ENCODE measurements around the gene SPDYA.

The SPDYA gene

GRCh38 chr2:28833740-28834470, 23.3 kb downstream of the SPDYA start:
- no peak for DNase-seq

- no peak for DNase-seq
Measured at GRCh38 chr2:28835781-28836180, 25.1 kb downstream of the SPDYA start.

GRCh38 chr2:28838971-28839370, 28.3 kb downstream of the SPDYA start:
- DNase-seq, result no peak

- no peak for DNase-seq
Measured at GRCh38 chr2:28842042-28842441, 31.4 kb downstream of the SPDYA start.

GRCh38 chr2:28855193-28855592, 44.6 kb downstream of the SPDYA start:
- DNase-seq, result no peak

DNA sequence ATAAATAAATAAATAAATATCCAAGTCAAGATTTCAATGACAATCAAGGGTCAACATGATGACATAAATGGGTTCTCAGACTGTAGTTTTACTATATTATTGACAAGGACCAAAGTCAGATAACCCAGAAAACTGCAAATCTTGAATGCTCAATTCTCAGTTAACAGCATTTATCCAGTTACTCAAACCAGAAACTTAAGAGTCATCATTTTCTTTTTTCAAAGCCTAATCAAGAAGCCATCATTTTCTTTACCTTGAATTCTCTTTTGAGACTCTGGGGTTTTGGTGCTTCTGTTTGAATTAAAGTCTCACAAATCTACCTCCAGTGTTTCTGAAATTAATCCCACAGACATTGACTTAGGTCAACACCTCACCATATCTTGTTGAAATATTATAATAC, 45.3 kb downstream of the SPDYA start:
- DNase-seq, result no peak

GRCh38 chr2:28868611-28869010, 58.0 kb downstream of the SPDYA start:
- DNase-seq, result no peak

DNA sequence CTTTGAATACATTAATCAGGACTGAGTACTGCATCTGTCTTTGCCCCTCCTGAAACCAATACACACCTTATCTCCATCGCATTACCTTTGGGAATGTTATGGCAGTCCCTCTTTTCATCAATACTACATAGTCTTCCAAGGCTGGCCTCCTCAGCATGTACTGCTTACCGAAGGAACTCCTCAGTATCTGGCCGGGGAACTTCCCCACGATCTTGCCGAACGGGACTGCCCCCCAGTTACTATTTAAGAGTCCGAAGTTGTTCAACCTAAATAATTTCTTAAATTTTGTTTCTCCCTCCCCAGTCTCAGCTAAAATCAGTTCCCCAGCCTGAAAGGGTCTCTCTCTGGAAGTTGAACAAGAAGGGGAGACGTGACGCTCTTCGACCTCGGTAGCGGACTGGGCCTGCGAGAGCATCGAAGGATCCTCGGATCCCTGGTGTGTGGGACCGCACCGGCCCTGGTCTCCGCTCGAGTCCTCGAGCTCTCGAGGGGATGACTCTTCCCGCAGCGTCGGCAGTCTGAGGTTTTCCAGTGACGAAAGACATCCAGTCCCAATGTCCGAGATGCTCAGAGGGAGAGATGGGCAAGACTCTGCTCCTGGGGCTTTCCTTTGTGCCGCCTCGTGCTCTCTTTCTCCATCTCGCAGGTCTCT, 59.0 kb downstream of the SPDYA start:
- DNase-seq, result no peak

GRCh38 chr2:28870146-28870891, 59.7 kb downstream of the SPDYA start, which contains the start of gene TRMT61B:
TSS of gene TRMT61B (minus strand) at chr2:28870309. CDS start at chr2:28870277, 32 bp downstream.
- peak; percentile 97 for DNase-seq

GRCh38 chr2:28871620-28872019, 61.0 kb downstream of the SPDYA start:
- DNase-seq, result no peak

- no peak for DNase-seq
Measured at GRCh38 chr2:28880193-28880592, 69.6 kb downstream of the SPDYA start.

DNA sequence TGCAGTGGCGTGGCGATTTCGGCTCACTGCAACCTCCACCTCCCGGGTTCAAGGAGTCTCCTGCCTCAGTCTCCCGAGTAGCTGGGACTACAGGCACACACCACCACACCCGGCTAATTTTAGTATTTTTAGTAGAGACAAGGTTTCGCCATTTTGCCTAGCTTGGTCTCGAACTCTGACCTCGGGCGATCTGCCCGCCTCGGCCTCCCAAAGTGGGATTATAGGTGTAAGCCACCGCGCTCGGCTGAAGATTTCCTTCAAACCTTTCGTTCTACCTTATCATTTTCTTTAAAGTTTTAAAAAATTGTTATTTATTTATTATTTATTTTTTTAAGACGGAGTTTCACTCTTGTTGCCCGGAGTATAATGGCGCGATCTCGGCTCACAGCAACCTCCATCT, 82.9 kb downstream of the SPDYA start:
- DNase-seq, result no peak

GRCh38 chr2:28894470-28895188, 84.0 kb downstream of the SPDYA start, which contains the start of gene WDR43:
TSS of gene WDR43 (plus strand) at chr2:28894667. CDS start at chr2:28894699, 32 bp downstream.
- DNase-seq, result peak; percentile 98

DNA sequence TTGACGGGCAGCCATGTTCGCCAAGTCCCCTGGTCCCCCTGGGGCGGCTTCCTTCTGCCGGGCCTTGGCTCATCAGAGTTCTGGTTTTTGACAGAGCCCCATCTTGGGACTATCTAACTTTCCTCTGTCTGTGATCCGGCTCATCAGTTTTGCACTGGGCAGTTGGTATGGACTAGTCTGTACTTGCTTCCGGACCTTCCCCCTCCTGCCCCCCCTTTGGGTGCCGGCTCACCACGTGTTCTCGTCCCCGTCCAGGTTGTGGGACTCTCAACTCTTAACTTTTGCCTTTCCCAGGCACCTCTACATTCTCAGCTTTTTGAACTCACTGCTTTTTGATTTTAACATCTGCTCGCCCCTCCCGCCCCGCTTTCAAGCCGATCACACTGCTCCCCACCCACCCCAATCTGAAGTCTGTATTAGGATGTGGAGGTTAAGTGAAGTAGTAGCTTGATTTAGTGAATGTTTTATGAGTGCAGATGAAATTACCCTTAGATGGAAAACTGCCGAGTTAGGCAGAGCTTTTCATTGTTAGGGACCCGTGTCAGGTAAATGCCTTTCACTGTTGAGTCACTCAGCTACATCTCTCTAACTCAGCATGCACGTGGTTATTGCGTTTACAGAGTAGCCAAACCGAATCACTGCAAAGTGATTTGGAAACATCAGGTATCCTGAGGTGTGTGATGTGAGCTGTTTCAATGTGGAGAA, 84.7 kb downstream of the SPDYA start:
- peak; percentile 13 for DNase-seq

DNA sequence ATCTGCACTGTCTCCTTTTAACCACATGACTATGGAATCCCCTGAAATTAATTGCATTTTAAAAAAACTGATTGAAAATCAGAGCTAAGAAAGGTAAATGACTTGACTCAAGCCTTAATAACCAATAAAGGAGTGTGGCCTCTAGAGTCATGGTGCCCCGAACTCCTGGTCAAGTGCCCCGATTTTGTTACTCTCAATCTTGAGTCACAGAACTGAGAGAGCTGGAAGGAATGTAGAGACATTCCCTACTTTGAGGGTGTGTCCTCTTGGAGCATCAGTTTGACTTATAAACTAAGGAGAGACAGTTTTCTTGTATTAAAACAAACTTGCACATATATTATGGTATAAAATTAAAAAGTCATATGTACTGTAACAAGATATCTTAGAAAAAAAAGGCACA, 86.3 kb downstream of the SPDYA start:
- no peak for DNase-seq

GRCh38 chr2:28898048-28898447, 87.4 kb downstream of the SPDYA start:
- DNase-seq, result no peak

All from activated gamma-delta T cell (primary cell).